CD4-positive, alpha-beta T cell (primary cell): ENCODE data around the gene ZNF423. TPM values are rescaled to one million over a fixed set of nuclear protein-coding genes. Genes with fewer than 3 reads are reported as not detected.

Experiments used
- ATAC-seq: fragments of 200-7000 bp; cut with Tn5 transposase; one replicate; pipeline ENCODE4 v1.10.0; 2022; ENCODE audit warnings: mild to moderate bottlenecking; ENCODE audit not compliant: poor library complexity
- CTCF ChIA-PET: fragments of 350-600 bp; sonication (Branson Sonifier 250); formaldehyde crosslinking; loops from one replicate; lab custom pipeline; 2021; ENCODE audit warnings: antibody characterized with exemption, inconsistent platforms; lab: Charles Lee
- POLR2A ChIA-PET: fragments of 350-600 bp; sonication (Branson Sonifier 250); formaldehyde crosslinking; loops from one replicate; lab custom pipeline; 2021; ENCODE audit warnings: antibody characterized with exemption, inconsistent platforms; lab: Charles Lee
- DNase-seq, 14 experiments: peaks; one replicate each; pipeline ENCODE4 v3.0.0-alpha.2; 2013 to 2020; ENCODE audit warnings: mixed read lengths in 2 of 14
- H3K27ac ChIP-seq, 2 donors: one replicate each; pipeline versions ENCODE4 v1.5.1 to v1.7.0; 2013; ENCODE audit warnings: low read length in 2 of 2, low read depth in 1 of 2, mild to moderate bottlenecking in 1 of 2
- H3K27me3 ChIP-seq, 2 experiments: 1 replicate in 1 of 2; 2 replicates in 1 of 2; pipeline versions ENCODE4 v1.6.1 to v1.7.0; 2013; ENCODE audit warnings: low read length in 2 of 2, control low read depth in 1 of 2, mild to moderate bottlenecking in 1 of 2, moderate library complexity in 1 of 2; ENCODE audit not compliant: insufficient read depth in 2 of 2, control insufficient read depth in 1 of 2
- H3K36me3 ChIP-seq: one replicate; pipeline ENCODE4 v1.6.1; 2013; ENCODE audit warnings: low read length, control low read depth; ENCODE audit not compliant: insufficient read depth
- H3K4me1 ChIP-seq: one replicate; pipeline ENCODE4 v1.6.1; 2013; ENCODE audit warnings: low read length, control low read depth; ENCODE audit not compliant: insufficient read depth
- H3K4me3 ChIP-seq: one replicate; pipeline ENCODE4 v1.5.1; 2013; ENCODE audit warnings: mild to moderate bottlenecking, low read length, moderate library complexity
- H3K9me3 ChIP-seq, 2 experiments: 1 replicate in 1 of 2; 2 replicates in 1 of 2; pipeline versions ENCODE4 v1.6.1 to v1.7.0; 2013; ENCODE audit warnings: low read length in 2 of 2, mild to moderate bottlenecking in 2 of 2, control low read depth in 1 of 2, moderate library complexity in 1 of 2; ENCODE audit not compliant: control insufficient read depth in 1 of 2, insufficient read depth in 1 of 2
- H3K27ac Mint-ChIP-seq: one replicate; pipeline ENCODE4 v1.8.0; 2020; ENCODE audit warnings: mixed read lengths
- H3K27me3 Mint-ChIP-seq: one replicate; pipeline ENCODE4 v1.8.0; 2021; ENCODE audit warnings: mixed read lengths
- H3K36me3 Mint-ChIP-seq: one replicate; pipeline ENCODE4 v1.8.0; 2021; ENCODE audit warnings: low read depth, mixed read lengths
- H3K4me1 Mint-ChIP-seq: one replicate; pipeline ENCODE4 v1.8.0; 2021; ENCODE audit warnings: low read depth, mixed read lengths
- H3K4me3 Mint-ChIP-seq: one replicate; pipeline ENCODE4 v1.8.0; 2020; ENCODE audit warnings: mild to moderate bottlenecking, mixed read lengths
- H3K9me3 Mint-ChIP-seq: one replicate; pipeline ENCODE4 v1.8.0; 2020; ENCODE audit warnings: mixed read lengths
- intact Hi-C, 2 experiments: fragments of 100-400 bp; cut with DNase I in 1 of 2; cut with micrococcal nuclease in 1 of 2; formaldehyde crosslinking; loops; one replicate each; pipeline versions ENCODE4 v1.15.1 to v1.9.0; 2023 to 2025; cut with DNase I, micrococcal nuclease
- total RNA-seq, 174 experiments: library from RNA in 2 of 174; stranded (reverse) in 2 of 174; gene quantifications; one replicate each; pipeline ENCODE4 v1.2.3 and lab custom pipeline; 2021 to 2026
- TF ChIP-seq, protein P1 (sequence below): fragments of 200-600 bp; IDR thresholded peaks from one replicate; pipeline ENCODE4 v1.8.0; 2022; ENCODE audit warnings: antibody characterized with exemption, mild to moderate bottlenecking

The ZNF423 gene
- total RNA-seq, 2 experiments from 2014 or later, result not detected

DNA sequence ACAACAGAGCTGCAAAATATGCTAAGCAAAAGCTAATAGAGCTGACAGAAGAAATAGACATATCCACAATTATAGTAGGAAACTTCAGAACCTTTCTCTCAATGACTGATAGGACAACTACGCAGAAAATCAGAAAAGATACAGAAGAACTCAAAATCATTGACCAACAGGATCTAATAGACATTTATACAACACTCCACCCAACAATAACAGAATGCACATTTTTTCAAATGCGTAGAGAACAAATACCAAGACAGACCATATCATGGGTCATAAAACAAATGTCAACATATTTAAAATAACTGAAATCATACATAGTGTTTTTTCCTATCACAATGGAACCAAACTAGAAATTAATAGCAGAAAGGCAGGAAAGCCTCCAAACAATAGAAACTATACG, 244.9 kb downstream of the ZNF423 start:
- CTCF ChIA-PET, result no interaction called here
- H3K36me3 Mint-ChIP-seq, result no peaks in the 10 kb centered on the region
- ATAC-seq (no peak), DNase-seq (no peak)
- POLR2A ChIA-PET, result no interaction called here
- H3K27me3 Mint-ChIP-seq, result peaks cover 23% of the 10 kb centered on the region
- no peaks in the 10 kb centered on the region for H3K4me1 ChIP-seq
- H3K4me3 Mint-ChIP-seq, result no peak overlapping the region
- no peaks in the 10 kb centered on the region for H3K9me3 ChIP-seq
- no peaks in the 10 kb centered on the region for H3K36me3 ChIP-seq
- no peaks in the 10 kb centered on the region for H3K9me3 Mint-ChIP-seq
- no peak overlapping the region for H3K27ac ChIP-seq
- TF ChIP-seq, protein P1, sequence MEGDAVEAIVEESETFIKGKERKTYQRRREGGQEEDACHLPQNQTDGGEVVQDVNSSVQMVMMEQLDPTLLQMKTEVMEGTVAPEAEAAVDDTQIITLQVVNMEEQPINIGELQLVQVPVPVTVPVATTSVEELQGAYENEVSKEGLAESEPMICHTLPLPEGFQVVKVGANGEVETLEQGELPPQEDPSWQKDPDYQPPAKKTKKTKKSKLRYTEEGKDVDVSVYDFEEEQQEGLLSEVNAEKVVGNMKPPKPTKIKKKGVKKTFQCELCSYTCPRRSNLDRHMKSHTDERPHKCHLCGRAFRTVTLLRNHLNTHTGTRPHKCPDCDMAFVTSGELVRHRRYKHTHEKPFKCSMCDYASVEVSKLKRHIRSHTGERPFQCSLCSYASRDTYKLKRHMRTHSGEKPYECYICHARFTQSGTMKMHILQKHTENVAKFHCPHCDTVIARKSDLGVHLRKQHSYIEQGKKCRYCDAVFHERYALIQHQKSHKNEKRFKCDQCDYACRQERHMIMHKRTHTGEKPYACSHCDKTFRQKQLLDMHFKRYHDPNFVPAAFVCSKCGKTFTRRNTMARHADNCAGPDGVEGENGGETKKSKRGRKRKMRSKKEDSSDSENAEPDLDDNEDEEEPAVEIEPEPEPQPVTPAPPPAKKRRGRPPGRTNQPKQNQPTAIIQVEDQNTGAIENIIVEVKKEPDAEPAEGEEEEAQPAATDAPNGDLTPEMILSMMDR, result no peak
- intact Hi-C loops, result no loop called here
- H3K4me1 Mint-ChIP-seq, result no peaks in the 10 kb centered on the region
- peaks cover 0 to 10% of the 10 kb centered on the region in 2 experiments for H3K27me3 ChIP-seq
- no peak overlapping the region for H3K4me3 ChIP-seq
- no peak overlapping the region for H3K27ac Mint-ChIP-seq

DNA sequence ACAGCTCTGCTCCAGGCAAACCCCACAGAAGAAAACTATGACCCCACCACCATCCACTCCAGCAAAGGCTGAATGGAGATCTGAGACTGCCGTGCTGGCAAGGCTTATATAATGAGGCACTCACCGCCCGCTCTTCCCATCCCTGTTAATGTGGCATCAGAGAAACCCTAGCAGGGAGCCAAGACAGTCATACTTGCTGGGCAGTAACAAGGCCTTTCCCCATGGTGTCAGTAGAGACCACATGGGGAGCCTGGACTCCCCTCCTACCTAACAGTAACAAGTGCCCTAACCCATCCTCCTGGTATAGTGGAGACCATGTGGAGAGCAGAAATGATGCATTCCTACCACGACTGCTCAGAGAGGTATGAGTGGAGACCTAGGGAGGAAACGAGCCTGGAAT, 247.1 kb downstream of the ZNF423 start:
- no peak overlapping the region for H3K4me3 Mint-ChIP-seq
- no peaks in the 10 kb centered on the region for H3K4me1 Mint-ChIP-seq
- Histone ChIP-seq H3K27ac (no peak overlapping the region), H3K36me3 (no peaks in the 10 kb centered on the region), H3K4me3 (no peak overlapping the region), H3K4me1 (no peaks in the 10 kb centered on the region), H3K9me3 (no peaks in the 10 kb centered on the region), H3K27me3 (peaks cover 0 to 10% of the 10 kb centered on the region in 2 experiments)
- ATAC-seq (no peak), DNase-seq (no peak)
- peaks cover 23% of the 10 kb centered on the region for H3K27me3 Mint-ChIP-seq
- POLR2A ChIA-PET, result no interaction called here
- H3K36me3 Mint-ChIP-seq, result no peaks in the 10 kb centered on the region
- CTCF ChIA-PET, result no interaction called here
- TF ChIP-seq, protein P1, result no peak
- intact Hi-C loops, result no loop called here
- no peak overlapping the region for H3K27ac Mint-ChIP-seq
- no peaks in the 10 kb centered on the region for H3K9me3 Mint-ChIP-seq

GRCh38 chr16:49608098-49608497, 247.8 kb downstream of the ZNF423 start:
- Mint-ChIP-seq H3K9me3 (no peaks in the 10 kb centered on the region), H3K27ac (no peak overlapping the region), H3K4me3 (no peak overlapping the region), H3K36me3 (no peaks in the 10 kb centered on the region), H3K4me1 (no peaks in the 10 kb centered on the region), H3K27me3 (peaks cover 23% of the 10 kb centered on the region)
- Histone ChIP-seq H3K27ac (no peak overlapping the region), H3K4me1 (no peaks in the 10 kb centered on the region), H3K27me3 (peaks cover 0 to 10% of the 10 kb centered on the region in 2 experiments), H3K9me3 (no peaks in the 10 kb centered on the region), H3K4me3 (no peak overlapping the region), H3K36me3 (no peaks in the 10 kb centered on the region)
- intact Hi-C loops, result no loop called here
- TF ChIP-seq, protein P1, result no peak
- ChIA-PET CTCF (no interaction called here), POLR2A (no interaction called here)
- ATAC-seq (no peak), DNase-seq (no peak)
